GM19452 (cell line): ENCODE measurements around the gene LRP1B.
"Not testable (repeated sequence)": the region's sequence is repeated elsewhere in the genome, so short reads cannot be mapped to it uniquely, and the experiment has no call there.

ENCODE experiments used
- ATAC-seq: cut with Tn5 transposase; IDR thresholded peaks from one replicate; pipeline ENCODE4 v1.9.1; 2021; ENCODE audit not compliant: unreplicated experiment

The LRP1B gene

DNA sequence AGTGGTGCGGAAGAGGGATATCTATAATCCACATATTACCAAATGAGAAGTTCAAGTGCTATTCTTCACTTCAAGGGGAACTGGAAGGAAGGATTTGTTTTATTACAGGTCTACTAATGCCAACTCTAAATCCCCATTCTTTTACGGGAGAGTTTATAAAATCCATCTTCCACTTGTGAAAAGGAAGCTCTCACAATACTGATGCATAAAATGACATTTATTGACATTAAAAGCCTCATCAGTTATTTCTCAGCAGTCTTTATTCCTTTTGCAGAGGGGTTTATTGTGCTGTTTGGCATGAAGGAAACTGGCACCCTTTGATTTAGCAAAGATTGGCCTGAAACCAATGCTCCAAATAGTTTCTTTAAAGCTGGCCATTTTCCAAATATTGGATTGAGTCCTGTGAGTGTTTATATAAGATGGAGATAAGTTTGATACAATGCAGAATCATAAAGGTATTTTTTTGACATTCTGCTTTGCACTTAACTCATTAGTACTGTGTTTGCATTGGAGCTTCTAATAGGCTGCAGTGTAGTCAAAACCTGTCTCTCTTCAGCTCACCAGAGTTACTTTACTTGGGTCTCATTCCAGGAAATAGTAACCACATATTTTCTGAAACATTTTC lies 26.6 kb downstream of the LRP1B start:
- ATAC-seq = no peak

DNA sequence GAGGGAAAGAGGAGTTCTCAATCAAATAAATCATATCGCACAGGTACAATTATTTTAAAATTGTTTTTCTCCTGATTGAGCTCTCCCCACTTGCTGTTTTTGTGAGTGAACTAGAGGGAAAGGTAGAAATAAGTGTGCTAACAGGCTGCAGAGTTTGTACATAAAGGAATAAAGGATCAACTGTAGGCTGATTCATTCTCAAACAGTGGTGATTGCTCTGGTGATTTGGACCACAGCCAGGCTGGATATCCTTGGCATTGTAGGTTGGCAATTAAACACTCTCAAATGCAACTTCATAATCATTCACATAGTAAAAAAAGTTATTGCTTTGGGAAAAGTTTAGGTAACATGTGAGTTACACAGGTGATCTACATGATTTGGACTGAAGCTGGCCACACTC lies 29.8 kb downstream of the LRP1B start:
- ATAC-seq = no peak

DNA sequence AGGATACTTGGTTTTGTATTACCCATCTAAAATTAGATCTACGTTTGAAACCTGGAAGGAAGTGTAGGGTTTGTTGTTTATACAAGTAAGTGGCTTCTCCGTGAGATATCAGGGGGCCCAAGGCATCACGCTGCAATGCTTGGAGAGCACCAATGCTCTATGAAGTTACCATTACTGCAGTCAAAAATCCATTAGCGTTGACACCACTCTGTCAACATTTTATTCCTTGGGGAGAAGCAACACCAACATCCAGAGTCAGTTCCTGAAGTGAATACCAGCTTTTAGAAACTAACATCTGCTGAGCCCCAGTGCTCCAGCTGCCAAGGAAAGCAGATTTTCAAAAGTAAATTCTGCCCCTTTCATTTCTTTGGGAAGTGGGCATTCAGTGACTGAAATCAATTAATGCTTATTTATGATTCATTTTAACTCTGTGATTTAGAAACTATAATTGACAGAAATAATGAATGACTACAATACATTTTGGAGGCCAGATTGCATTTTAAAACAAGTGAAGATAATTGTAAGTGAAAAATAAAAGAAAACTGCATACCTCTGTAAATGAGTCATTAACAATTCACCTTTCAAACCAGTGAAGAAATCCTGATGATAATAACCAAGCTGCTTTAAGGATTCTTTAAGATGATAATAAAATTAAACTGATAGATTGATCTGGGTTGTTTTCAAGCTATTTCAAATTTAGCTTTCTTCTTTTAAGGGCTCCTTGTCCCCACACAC lies 30.5 kb downstream of the LRP1B start:
- no peak for ATAC-seq

DNA sequence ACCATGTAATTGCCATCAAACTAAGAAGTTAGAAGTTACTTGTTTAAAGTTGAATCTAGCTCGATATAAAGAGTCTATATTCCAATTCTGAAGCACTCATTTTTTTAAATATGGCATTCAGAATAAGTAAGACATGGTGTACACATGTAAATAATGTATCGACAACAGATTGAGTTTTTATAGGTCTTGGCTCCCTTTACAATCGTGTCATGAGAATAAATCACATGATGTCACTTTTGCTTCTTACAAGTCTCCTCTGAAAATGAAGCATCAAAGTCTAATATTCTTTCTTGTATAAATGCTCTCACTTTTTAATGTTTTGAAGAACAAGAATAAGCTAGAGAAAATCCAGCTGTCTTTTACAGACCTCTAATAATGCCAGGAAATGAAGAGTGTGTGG lies 33.1 kb downstream of the LRP1B start:
- no peak for ATAC-seq

DNA sequence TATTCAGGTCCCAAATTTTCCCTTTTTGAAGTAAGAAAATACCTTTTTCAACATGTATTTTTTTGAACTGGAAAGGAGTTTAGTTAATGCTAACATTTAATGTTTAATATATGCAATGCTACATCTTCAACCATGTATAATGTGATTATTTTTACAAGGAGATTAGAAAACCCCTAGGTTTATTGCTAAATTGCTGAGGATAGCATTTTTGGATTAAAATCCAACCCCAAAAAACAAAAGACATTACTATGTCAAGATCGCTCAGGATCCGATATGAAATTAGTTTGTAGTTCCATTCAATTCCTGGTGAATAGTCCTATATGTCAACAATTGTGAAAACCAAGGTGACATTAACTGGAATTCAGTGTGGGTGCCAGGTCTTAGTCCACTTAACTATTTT lies 35.2 kb downstream of the LRP1B start:
- no peak for ATAC-seq

DNA sequence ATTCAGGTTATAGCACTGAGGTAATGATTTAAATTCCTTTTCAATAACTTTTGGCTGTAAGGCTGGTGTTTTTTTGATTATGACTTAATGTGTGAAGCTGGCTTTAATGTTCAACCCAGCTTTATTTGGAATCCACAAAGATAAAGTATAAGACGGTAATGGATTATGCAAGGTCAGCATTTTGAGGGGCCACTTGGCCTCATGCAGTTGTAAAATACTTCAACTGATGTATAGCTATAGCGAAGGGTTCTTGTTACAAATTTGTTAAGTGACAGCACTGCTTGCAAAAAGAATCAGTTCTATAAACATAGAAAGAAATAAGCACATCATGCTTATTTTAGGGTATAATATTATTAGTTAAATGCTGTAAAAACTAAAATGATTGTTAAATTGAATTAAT lies 36.6 kb downstream of the LRP1B start:
- no peak for ATAC-seq

DNA sequence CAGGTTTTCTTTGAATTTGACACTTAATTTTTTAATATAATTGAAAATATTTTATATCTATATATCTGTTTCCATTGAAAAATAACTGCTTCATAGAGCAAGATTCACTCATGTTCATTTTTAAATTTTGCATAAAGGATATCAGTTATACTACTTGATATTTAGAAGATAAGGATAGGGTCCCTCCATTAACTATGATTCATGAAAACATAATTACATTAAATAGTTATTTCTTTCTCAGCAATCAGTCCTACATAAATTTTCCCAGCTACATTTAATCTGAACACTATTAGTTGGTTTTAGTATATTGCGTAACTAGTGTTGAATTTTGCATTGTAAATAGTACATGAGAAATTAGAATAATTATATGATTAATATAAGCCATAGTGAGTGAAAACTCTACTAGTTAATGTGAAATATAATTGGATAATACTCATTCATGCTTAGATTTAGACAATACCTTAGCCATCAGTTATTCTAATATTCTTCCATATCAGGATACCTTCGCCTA lies 42.7 kb downstream of the LRP1B start:
- ATAC-seq = no peak

DNA sequence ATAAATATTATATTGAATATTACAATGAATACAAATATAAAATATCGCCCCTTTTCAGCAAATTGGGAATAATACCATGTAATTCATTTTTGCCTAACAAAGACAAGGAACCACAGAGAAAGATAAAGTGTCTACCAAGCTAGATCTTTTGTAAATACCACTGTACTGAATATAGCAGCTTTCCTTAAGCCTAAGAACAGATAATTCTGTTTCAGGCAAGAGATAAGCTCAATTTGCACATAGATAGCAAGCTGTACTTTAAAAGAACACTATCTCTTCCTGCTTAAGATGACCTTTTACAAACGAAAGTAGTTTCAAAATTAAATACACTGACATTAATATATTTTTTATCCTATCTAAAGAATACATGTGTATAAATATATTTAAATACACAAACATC lies 43.2 kb downstream of the LRP1B start:
- ATAC-seq = not testable (repeated sequence)

DNA sequence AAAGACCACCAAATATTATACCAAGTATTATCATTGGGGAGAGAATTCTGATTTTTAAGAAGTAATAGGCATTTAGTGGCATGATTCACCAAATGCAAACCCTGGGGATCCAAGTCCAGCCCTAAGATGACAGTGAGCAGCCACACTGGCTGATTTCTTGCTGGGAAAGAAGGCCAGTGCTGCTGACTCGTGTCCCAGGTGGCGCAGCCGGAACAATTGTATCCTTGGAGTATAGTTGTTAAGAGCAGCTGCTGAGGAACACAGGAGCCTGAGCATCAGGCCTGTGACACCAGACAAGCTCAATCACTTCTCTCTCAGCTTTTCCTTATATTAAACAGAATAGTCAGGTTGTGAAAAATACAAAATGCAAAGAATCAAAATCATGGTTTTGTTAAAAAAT lies 48.4 kb downstream of the LRP1B start:
- no peak for ATAC-seq

DNA sequence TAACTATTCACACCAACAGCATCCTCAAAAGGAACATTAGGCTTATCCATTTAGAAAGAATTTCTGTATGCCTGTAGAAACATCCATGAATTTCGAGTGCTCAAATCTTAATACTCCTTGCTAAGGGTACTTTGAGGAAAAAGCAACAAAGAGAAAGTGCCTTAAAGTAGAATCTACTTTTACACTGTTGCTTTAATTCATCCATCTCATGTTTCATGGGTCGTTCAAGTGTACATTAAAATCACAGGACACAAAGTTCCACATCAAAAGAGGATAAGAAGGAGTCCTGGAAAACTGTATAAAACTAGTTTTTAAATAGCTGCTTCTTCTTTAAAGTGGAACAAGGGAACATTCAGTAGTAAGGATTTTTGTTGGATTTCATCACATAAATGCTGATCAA lies 54.5 kb downstream of the LRP1B start:
- no peak for ATAC-seq

DNA sequence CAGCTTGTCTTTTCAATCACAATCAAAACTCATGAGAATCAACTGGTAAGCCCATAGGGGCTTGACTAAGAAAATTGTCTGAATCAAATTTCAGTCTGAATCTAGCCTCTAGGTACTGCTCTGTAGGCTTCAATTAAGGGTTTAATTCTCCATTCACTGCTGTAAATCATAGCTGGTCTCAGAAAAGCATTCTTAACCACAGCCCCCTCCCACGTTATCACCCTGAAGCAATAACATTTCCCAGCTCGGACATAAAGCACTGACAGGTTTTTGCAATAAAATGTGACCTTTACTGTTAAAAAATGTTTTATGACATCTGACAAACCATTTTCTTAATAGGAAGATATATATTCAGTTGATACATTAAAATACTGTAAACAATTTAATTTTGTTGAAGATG lies 55.0 kb downstream of the LRP1B start:
- no peak for ATAC-seq

DNA sequence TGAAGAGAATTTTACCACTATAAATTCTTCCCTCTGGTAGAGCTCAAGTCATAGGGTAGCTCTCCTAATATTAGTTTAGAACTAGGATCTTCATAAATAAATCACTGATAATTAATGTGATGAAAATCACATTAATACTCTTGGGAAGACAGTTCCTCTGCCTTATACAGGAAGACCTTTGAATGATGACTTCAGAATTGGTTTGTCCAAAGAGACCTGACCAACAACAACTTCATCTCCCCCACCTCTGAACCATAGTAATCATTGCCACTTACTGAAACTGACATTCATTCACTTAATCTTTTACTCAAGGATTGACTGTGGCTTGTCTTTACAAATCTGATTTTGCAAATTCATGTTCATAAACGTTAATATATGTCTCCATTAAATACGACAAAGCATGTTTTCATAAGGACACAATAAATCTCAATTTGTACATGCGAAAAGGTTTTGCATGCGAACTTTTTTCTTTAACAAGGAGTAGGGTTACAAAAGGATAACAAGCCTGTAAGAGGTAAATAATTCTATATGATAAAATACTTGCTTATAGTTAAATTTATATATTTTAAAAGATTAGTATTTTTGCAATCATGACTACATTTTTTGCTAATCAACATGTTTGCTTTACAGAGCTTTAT lies 61.4 kb downstream of the LRP1B start:
- ATAC-seq = no peak

DNA sequence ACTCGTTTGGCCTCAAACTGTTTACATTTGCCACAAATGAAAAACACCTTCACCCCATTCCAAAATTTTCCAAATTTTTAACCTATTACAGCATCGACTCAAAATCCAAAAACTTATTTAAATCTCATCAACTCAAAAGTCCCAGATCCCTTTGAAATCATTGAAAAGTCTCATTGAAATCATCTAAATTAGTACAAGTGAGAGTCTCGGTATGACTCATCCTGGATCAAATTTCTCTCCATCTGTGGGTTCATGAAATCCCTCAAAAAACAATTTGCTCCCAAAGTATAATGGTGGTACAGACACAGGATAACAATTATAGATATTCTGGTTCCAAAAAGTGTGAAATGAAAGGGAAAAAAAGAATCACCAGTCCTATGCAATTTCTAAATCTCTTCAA lies 65.1 kb downstream of the LRP1B start:
- ATAC-seq = no peak

DNA sequence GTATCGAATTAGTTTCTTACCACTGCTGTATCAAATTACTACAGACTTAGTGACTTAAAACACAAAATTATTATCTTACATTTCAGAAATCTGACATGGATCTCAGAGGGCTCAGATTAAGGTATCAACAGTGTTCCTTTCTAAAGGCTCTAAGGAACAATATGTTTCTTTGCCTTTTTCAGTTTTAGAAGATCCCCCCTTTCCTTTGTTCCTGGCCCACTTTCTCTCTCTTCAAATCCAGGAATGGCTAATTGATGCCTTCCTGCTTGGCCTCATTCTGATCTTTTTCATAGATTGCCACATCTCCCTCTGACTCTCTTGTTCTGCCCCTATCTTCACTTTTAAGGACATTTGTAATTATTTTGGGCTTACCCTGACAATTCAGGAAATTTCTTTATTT lies 65.7 kb downstream of the LRP1B start:
- ATAC-seq = no peak

DNA sequence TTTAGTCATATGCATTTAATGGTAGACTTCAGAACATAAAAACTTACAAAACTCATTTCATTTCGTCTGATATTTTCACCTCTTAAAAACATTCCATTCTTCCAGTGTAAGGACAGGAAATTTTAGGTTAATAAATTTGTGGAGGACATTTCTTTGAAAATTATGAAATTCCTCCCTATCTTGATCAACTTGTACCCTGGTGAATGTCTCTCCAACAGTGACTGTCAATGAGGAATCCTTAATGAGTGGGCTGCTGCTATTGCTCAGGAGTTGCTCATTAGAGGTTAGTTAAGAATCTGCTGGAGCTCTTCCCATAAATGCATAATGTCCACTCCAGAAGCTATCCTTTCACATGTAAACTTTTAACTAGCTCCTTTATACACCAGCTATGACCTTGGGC lies 69.1 kb downstream of the LRP1B start:
- no peak for ATAC-seq

DNA sequence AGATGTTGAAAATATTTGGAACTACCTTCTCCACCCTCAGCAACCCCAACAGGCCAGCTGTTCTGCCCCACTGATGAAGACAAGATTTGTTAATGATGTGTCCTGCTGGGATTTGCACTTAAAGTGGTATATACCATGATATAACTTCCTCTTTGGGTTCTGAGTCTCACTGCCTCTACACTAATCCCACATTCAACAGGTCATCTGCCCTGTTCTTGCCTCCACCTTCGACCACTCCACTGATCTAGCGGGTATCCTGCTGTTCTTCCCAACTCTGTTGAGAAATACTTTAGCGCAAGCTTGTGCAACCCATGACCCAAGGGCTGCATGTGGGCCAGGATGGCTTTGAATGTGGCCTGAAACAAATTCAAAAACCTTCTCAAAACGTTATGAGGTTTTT lies 72.7 kb downstream of the LRP1B start:
- no peak for ATAC-seq

DNA sequence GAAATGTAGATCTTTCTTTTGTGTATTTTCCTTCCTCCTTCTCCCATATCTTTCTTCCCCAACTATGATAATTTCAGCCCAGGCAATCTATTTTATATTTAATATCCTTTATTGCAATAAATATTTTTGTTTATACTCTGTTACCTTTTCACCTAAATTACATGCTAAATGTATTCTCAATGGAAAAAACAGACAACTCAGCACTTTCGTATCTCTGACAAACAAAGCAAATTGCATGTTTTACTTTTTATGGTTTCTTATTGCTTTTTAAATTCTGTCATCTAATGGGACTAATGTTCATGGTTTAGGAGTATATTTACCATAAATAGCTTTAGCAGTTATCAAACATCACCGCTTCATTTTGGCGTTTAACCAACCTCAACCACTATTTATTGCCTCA lies 74.0 kb downstream of the LRP1B start:
- no peak for ATAC-seq

DNA sequence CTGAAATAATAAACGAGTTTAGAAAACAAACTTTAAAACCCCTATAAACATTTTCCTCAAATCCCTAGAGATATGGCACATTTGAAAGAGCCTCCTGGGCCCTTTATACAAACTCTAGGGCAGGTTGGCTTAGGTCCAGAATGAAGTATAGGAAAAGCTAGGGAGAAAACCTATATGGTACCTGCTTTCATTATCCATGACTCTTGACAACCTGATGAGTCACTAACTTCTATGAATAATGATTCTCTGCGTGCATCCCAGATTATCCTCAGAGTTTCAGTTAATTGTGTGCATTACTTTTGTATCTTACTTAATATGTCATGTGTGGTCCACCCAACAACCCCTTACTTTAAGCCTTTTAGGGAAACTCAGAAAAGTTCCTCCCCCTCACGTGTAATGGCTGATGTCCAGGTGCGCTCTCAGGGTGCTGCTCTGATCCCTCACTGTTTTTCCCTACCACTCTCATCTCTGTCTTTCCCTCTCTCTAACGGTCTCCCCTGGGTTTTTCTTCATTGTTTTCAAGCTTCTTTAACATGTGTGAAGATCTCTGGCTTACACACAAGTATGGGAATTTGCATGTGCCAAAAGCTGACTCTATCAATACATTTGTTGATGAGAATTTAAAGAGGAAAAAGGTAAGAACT lies 78.5 kb downstream of the LRP1B start:
- no peak for ATAC-seq

DNA sequence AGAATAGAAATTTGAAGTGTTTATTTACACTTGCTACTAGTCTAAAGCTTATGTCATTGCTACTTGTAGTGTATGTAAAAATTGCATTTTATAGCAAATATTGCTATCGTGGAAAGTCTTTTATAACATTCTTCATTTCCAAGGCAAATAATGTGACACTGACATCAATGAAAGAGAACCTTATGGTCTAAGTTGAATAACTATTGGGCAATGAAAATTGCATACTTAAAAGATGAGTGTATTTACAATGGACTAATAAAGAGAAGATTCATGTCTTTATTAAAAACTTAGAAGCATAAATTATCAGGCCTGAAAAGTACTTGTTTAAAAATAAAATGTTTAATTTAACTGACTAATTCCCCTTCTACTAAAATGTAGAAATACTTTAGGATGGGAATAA lies 82.2 kb downstream of the LRP1B start:
- ATAC-seq = no peak

DNA sequence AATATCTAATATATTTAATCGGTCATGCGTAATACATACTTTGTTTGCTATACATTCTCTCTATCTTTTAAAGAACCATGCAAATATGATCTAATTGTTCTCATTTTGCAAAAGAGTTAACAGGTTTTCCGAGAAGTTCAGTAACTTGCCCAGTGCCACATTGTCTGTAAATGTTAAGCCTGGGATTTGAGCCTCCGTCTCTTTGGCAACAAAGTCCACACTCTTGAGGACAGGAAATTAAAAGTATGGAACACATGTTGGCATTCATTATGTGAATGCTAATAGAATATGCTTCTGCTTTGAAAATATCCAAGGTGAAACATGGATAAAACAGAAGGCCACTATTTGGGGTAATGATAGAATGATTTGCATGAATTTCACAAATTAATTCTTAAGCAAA lies 85.2 kb downstream of the LRP1B start:
- ATAC-seq = no peak

DNA sequence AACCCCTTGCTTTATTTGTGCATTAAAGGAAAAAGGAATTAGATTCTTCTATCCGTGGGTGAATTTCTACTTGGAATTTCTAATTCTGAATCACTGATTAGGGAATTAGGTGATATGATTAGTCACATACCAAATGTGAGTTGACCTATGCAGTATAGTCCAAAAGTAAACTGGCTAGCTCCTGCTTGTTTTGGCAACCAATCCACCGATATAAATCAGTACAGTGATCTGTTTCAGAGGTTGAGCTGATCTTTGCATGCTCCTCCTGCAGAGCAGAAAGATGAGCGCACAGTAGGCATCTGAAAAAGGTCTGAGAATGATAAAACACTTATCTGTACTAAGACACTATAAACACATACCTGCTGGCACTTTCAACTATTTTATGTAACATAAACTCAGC lies 86.6 kb downstream of the LRP1B start:
- ATAC-seq = no peak
